HG03135 (cell line): Measurements from ENCODE around the gene SOWAHD.
A peak's percentile ranks its signal among the peaks of the same experiment; 100 is the strongest.
"Not testable (repeated sequence)": the region's sequence is repeated elsewhere in the genome, so short reads cannot be mapped to it uniquely, and the experiment has no call there.

Experiments used
- ATAC-seq: cut with Tn5 transposase; IDR thresholded peaks from one replicate; pipeline ENCODE4 v1.9.1; 2021; ENCODE audit warnings: mild to moderate bottlenecking, moderate library complexity; ENCODE audit not compliant: unreplicated experiment

The SOWAHD gene, protein sequence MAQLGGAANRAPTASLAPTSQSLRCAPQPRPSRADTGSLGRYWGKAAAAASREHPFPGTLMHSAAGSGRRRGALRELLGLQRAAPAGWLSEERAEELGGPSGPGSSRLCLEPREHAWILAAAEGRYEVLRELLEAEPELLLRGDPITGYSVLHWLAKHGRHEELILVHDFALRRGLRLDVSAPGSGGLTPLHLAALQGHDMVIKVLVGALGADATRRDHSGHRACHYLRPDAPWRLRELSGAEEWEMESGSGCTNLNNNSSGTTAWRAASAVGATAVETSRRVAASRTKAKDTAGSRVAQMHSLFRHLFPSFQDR

DNA sequence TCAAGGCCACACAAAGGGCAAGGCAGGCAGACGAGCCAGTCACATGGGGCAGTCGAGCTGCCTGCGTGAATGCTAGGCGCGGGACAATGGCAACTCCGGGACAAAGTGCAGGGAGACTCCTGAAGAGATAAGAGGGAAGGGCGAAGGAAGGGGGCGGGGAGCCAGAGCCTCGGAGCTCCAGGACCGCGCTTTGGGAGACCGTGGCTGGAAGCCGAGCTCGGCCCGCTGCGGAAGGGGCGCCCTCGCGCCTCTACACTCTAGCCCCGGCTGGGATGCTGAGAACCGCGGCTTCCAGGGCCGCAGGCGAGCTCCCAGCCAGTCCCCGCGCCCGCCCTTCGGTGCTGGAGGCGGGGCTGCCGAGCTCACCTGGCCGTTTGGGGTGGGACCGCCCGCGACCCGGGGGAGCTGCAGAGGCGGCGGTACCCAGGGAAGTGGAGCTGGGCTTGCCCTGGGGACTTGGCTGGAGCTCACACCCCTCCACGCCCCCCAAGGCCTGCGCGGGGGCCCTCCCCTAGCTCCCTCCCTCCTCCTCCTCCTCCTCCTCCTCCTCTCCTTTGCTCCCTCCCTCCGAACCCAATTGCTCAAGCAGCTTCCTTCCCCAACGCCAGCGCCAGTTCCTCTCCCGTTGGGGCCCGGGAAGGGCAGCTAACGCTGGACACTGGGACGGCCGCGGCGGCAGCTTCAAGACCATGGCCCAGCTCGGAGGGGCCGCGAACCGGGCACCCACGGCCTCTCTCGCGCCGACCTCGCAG, at the start of gene SOWAHD:
TSS of gene SOWAHD (plus strand) at position 610 of the 752 bp plus-strand sequence. CDS start at position 690, 80 bp downstream.
- ATAC-seq, result no peak

DNA sequence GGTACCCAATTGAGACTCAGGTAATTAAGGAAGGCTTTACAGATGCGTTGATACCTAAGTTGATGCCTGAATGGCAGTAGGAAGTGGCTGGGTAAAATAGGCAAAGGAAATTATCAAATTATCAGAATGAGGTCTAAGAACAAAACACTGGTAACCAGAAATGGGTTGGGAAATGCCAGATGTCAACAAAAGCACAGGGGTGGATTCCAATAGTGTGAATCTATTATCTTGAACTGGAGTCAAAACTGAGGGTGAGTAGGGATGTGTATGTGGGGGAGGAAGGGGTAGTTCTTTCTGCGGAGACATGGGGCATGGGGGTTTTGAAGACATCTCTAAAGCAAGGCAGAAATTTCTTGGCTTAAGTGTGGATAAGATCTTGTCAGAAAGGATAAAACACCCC, 49.5 kb upstream of the SOWAHD start:
- ATAC-seq, result no peak

DNA sequence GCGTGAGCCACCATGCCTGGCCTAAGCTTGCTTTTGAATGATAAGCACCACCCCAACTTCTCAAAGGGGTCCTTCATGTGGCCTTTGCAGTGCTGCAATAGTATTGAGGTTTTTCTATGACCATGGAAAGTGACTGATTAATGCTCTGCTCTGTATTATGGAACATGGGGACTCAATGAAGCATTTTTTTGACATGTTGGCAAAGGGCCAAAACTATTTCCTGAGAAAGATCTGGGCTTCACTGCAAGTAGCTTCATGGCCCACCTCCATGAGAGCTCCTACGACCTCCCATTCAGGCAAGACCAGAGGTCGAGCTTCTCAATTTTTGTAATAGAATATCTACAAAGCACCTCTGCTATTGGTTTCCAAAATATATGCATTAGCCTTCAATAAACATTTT, 48.8 kb upstream of the SOWAHD start:
- ATAC-seq, result no peak

DNA sequence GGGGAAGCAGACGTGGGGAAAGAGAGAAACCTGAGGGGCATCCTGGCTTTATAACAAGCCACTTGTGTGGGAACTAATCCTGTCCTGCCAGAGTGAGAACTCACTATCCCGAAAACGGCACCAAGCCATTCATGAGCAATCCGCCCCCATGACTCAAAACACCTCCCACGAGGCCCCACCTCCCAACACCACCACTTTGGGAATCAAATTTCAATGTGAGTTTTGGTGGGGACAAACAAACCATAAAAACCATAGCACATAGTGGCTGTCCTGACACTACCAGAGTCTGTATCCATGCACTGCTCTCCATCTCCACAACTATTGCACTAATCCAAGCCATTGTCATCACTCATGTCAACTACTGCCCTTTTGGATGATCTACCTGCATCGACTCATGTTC, 36.9 kb upstream of the SOWAHD start:
- no peak for ATAC-seq

DNA sequence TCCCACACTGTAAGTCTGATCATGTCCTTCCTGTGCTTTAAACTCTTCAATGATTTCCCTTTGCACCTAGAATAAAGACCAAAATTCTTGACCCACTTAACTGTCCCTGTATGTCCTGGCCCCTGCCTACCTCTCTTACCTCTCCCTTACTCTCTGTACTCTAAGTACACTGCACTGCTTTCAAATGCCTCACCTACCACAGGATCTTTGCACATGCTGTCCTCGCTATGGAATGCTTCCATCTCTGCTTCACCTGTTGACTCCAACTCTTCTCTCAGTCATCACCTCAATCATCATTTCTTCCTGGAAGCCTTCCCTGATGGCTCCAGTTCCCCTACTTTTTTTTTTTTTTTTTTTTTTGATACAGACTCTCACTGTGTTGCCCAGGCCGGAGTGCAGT, 36.5 kb upstream of the SOWAHD start:
- no peak for ATAC-seq

DNA sequence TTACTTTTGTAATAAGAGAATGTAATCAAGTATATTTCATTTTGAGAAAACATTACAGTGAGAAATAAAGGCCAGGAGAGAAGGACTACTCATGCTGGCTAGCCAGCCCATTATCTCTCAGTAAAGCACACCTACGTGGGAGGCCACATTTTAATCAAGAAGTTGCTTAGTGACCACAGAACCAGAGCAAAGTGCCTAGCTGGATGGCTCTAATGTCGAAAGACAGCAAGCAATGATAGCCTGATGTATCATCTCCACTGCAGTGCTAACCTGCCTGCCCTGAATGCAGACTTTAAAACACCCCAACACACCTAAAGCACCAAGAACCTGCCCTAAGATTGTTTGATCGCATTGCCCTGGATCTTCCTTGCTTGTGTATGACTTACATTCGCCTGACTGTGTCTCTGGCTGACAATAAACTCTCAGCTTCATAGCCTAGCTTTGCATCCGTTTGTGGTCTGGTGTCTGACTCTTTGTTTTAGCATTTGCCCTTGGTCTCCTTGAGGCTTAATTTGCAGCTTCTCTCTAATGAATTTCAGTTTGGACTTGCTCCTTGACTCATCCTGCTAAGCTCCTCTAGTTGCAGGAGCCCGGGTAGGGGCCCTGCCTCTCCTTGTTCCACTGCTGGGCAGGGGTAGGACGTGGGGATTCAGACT, 31.4 kb upstream of the SOWAHD start:
- no peak for ATAC-seq

DNA sequence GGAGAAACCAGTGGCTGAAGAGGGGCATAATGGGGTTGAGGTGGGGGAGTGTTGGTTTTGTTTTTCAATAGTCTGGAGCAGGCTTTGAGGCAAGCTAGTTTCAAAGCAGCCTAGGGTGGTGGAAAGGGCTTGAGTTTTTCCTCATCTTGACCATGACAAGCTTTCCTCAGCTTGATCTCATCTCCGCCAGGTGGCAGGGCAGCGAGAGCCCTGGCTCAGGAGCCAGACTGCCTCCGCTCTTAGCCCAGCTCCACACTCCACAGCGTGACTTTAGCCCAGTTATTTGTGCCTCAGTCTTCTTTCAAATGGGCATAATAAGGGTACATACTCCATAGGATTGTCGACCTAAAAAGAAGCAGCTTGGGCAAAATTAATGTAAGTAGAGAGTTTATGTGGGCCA, 29.9 kb upstream of the SOWAHD start:
- ATAC-seq, result no peak

DNA sequence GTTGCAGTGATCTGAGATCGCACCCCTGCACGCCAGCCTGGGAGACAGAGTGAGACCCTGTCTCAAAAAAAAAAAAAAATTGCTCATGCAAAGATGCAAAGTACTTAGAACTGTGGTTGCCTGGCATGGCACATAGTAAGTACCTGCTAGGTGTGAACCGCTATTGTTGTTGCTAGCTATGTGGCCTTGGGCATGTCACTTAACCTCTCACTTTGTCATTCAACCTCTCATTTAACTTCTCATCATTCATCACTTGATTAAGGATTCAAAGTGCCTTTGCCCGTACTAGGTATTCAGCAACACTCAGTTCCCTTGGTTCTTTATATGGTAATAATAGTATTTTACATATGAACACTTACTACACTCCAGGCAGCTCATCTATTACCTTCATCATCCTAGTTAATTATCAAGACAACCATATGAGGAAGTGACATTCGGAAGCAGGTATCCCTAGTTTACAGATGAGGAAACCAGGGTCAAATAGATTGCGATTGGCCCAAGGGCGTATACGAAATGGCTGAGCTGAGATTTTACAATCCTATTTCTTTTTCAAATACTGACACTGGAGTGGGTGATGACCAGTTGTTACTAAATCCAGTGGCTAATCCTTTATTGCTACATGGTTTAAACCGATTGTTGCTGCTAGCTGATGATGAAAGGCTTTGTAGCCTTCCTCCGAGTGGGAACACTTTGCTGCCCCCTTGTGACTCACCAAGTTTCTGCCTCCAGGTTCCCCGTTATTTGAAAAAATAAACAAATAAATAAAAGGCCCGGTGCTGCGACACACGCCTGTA, 28.8 kb upstream of the SOWAHD start:
- peak; percentile 73 for ATAC-seq

DNA sequence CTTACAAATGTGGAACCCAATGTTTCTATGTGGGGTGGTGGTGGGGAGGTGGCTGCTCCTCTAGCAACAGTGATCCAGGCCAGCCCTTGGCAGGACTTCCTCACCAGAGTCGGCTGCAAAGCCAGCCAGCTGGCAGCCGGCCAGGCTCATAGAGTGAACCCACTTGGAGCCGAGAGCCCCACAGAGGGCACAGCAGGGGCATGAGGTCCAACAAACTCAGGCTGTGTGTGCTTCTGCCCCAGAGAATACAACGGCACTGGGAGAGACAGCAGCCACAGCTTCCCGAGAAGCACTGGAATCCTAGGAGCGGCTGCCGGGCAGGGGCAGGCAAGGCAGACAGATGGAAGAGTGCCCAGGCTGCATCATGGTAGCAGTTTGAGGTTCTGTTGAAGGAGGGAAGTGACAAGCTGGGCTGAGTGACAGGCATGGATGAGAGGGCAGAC, 23.5 kb upstream of the SOWAHD start:
- no peak for ATAC-seq

DNA sequence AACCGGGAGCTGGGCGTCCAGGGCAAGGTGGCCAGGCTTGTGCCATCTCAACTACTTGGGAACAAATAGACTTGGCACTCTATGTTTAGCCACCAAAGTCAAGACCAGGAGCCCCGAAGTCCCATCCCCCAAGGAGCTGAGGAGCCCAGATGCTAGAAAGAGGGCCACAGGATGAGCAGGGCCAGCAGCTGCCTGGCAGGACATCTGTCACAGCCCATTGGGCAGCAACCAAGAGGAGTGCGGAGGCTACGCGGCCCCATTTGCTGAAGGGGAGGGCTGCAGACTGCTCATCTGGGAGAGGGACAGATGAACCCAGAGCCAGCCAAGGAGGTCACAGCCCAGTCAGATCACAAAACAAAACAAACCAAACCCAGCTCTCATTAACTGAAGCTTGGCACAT, 22.9 kb upstream of the SOWAHD start:
- no peak for ATAC-seq

DNA sequence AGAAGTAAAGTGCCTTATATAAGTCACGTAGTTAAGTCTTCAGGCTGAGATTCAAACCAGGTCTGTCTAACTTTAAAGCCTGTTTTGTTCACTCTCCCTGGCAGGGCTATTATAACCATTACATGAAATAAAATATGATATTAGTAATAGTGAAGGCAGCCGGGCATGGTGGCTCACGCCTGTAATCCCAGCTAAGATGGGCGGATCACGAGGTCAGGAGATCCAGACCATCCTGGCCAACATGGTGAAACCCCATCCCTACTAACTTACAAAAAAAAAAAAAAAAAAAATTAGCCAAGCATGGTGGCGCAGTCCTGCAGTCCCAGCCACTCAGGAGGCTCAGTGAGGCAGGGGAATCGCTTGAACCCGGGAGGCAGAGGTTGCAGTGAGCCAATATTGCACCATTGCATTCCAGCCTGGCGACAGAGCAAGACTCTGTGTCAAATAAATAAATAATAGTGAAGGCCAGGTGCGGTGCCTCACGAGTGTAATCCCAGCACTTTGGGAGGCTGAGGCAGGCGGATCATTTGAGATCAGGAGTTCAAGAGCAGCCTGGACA, 22.1 kb upstream of the SOWAHD start:
- no peak for ATAC-seq

DNA sequence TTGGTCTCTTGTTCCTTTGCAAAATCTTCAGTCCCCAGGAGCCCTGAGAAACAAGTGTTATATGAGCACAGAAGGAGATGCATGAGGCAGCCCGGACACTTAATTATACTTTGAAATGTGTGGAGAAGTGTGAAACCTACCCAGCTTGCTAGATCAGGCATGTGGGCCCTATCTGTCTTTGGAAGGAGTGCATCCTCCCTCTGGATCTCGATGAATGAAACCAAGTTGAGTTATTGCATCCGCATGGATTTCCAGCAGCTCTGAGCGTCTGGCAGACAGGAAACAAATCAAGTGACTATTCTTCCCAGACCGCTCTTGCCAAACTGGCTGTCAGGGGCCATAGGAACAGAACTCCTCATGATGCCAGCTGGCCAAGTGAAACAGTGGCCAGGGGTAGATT, 19.6 kb upstream of the SOWAHD start:
- ATAC-seq, result no peak

DNA sequence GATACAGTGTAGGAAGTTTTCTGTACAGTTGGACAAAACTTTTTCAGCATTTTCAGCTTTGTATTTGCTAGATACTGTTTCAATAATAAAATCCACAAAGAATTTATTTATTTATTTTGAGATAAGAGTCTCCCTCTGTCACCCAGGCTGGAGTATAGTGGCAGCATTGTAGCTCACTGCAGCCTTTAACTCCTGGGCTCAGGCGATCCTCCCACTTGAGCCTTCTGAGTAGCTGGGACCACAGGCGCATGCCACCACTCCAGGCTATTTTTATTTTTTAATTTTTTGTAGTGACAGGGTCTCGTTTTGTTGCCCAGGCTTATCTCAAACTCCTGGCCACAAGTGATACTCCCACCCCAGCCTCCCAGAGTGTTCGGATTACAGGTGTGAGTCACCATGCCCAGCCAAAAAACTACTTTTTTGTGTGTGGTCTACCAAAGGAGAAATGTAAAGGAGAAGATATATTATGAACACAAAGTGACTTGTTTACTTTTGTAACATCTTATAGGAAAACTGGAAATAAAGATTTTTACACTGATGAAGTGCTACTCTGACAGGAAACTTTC, 13.0 kb upstream of the SOWAHD start:
- no peak for ATAC-seq

DNA sequence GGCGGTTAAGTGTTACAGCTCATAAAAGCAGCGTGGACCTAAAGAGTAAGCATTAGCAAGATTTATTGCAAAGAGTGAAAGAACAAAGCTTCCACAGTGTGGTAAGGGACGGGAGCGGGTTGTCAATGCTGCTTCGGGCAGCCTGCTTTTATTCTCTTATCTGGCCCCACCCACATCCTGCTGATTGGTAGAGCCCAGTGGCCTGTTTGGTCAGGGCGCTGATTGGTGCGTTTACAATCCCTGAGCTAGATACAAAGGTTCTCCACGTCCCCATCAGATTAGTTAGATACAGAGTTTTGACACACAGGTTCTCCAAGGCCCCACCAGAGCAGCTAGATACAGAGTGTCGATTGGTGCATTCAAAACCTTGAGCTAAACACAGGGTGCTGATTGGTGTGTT, 8.3 kb upstream of the SOWAHD start:
- ATAC-seq, result not testable (repeated sequence)

DNA sequence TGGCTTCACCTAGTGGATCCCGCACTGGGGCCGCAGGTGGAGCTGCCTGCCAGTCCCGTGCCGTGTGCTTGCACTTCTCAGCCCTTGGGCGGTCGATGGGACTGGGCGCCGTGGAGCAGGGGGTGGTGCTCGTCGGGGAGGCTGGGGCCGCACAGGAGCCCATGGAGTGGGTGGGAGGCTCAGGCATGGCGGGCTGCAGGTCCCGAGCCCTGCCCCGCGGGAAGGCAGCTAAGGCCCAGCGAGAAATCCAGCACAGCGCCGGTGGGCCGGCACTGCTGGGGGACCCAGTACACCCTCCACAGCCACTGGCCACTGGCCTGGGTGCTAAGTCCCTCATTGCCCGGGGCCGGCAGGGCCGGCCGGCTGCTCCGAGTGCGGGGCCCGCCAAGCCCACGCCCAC, 7.6 kb upstream of the SOWAHD start:
- ATAC-seq, result not testable (repeated sequence)

DNA sequence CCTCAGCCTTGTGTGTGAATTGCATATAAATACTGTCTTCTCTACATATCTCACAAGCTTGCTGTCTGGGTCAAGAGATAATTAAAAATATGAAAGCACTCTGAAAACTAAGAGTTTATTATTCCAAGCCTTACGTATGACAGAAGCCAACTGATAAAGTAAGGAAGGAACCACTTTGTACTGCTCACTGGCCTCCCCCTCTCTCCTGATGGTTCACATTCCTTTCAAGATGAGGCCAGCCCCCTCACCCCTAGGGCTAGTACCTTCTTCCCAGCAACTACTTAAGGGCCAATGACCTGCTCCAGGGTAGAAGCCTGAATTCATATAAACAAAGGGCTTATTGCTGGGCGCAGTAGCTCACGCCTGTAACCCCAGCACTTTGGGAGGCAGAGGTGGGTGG, 5.4 kb upstream of the SOWAHD start:
- no peak for ATAC-seq

DNA sequence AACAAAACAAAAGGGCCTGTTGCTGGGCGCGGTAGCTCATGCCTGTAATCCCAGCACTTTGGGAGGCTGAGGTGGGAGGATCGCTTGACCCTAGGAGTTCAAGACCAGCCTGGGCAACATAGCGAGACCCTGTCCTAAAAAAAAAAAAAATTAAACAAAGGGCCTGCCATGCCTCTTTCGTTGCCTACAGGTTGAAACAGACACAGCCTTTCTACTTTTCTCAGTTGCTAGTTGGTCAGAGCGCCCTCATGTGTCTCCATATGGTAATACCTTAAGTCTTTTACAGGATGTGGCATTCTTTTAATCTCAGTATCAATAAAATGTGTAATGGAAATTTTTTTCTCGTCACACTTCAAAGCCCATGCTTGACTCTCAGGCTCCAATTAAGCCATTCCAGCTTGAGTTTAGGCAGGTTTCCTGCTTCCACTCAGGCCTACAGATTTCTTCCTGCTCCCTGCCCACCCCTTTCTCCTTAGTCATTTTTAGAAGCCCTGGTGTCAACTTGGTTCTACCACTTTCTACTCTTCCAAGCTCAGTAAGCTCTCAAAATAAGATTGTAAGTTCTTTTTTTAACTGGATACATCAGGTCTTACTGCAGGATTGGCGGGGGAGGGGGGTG, 4.6 kb upstream of the SOWAHD start:
- no peak for ATAC-seq

DNA sequence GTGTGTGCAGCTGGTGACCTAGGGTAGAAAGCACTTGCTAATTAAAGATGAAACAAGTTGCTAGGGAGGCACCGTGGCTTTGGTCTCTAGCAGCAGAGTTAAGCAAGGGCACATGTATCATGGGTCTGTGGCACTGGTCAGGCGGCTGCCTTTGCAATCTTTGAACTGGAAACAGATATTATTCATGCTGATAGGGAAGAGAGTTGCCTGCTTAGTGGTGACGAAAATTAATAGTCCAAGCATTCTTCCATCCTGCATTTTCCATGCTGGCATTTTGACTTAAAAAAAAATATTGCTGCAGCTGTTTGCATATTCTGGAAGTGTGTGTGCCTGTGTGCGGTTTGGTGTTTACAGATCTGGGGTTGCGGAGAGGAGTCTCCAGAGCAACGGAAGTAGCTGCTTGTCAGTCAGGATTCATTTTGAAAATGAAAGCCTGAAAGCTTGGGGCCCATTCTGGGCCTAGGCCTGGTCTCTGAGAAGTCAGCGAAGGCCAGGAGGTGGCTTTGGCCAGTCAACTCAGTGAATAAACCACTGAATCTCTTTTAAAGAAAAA, 2.3 kb upstream of the SOWAHD start:
- ATAC-seq, result peak; percentile 79

DNA sequence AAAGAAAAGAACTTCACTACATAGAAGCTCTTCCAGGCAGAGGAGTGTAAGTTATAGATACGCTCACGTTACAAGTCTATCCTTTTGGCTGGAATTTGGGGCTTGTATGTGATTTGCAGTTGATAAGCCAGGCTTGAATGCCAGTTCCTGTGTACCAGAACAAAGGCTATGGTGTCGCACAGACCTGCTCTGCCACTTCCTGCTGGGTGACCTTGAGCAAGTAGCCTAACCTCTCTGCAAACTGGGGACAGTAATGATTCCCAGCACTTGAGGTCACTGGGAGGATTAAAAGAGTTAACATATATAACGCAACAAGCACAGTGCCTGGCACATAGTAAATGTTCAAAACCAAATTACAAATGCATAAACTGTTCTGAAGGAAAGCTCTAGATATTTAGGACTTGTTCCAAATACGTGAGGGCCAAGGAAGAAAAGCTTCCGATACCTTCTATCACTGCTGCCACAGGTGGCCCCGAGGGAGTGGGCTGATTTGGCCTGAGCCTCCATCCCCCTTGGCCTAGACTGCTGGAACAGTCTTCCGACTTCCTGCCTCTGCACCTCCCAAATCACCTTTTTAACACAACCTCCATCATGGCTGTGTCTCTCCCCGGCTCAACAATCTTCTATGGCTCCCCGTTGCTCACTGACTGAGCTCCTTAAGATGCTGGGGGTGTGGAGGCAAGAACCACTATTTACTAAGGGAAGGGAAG, 1.3 kb upstream of the SOWAHD start:
- ATAC-seq, result no peak
